NCI-H2196 treated with DMSO at 0.1 percent for 48 hours (cell line): ENCODE measurements around the gene CLDN5.

Source experiments
- DNase-seq: peaks from one replicate; lab custom pipeline; 2025; ENCODE audit not compliant: unreplicated experiment; lab: John Stamatoyannopoulos, UW

CLDN5 gene

GRCh38 chr22:19524170-19525115 is at the start of gene CLDN5:
Gene CLDN5 (minus strand): TSS chr22:19524410. CDS start chr22:19524255, 155 bp downstream.
- no peak for DNase-seq

GRCh38 chr22:19571995-19572394 is 47.8 kb upstream of the CLDN5 start:
- DNase-seq, result no peak

GRCh38 chr22:19571207-19571795 is 47.1 kb upstream of the CLDN5 start:
- no peak for DNase-seq

- DNase-seq, result no peak
Measured at GRCh38 chr22:19569976-19570375, 45.8 kb upstream of the CLDN5 start.

GRCh38 chr22:19569276-19569640 is 45.0 kb upstream of the CLDN5 start:
- DNase-seq, result no peak

GRCh38 chr22:19568337-19569275 is 44.4 kb upstream of the CLDN5 start:
- DNase-seq, result peak; percentile 54

- DNase-seq, result no peak
Measured at GRCh38 chr22:19567157-19568009, 43.2 kb upstream of the CLDN5 start.

GRCh38 chr22:19566279-19567156 is 42.3 kb upstream of the CLDN5 start:
- no peak for DNase-seq

- DNase-seq, result no peak
Measured at GRCh38 chr22:19565382-19566278, 41.4 kb upstream of the CLDN5 start.

- DNase-seq, result no peak
Measured at GRCh38 chr22:19559956-19560355, 35.7 kb upstream of the CLDN5 start.

- DNase-seq, result no peak
Measured at GRCh38 chr22:19559324-19559811, 35.2 kb upstream of the CLDN5 start.

- DNase-seq, result no peak
Measured at GRCh38 chr22:19556963-19557545, 32.8 kb upstream of the CLDN5 start.

GRCh38 chr22:19555651-19556050 is 31.4 kb upstream of the CLDN5 start:
- no peak for DNase-seq

GRCh38 chr22:19554834-19555404 is 30.7 kb upstream of the CLDN5 start:
- DNase-seq, result no peak

GRCh38 chr22:19553201-19553600 is 29.0 kb upstream of the CLDN5 start:
- DNase-seq, result no peak

GRCh38 chr22:19550382-19550781 is 26.2 kb upstream of the CLDN5 start:
- DNase-seq, result no peak

- DNase-seq, result no peak
Measured at GRCh38 chr22:19549428-19549827, 25.2 kb upstream of the CLDN5 start.

GRCh38 chr22:19548964-19549363 is 24.8 kb upstream of the CLDN5 start:
- no peak for DNase-seq
